CD1c-positive myeloid dendritic cell (primary cell): Measurements from ENCODE around the gene CUX1.

Experiments
- DNase-seq: peaks from one replicate; pipeline ENCODE4 v3.0.0-alpha.2; 2016; ENCODE audit errors: extremely low spot score

The CUX1 gene

DNA sequence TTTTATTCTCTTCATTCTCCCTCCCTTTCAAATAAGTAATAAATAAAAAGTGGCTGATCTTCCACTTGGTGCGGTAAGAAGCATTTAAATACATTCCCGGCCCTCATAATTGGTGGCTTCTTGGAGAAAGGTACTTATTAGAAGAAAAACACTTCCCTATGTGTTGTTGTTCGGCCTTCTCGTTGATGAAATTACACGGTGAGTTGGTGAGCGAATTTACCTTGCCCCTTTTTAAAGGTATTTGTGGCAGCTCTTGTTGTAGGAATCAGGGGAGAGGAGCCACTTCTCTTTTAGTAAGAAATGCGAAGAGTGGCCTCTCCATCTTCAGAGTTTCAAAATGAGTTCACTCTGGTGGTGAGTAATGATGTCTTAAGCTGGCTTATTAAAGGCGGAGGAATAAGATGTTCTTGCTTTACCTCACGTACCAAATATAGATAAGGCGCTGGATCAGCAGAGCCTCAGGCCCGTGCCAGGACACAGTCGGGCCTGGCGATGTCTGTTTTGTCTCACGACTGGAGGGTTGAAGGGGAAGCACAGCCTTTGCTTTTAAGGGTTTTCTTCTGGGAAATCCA, 135.9 kb downstream of the CUX1 start:
- DNase-seq: peak; percentile 85

DNA sequence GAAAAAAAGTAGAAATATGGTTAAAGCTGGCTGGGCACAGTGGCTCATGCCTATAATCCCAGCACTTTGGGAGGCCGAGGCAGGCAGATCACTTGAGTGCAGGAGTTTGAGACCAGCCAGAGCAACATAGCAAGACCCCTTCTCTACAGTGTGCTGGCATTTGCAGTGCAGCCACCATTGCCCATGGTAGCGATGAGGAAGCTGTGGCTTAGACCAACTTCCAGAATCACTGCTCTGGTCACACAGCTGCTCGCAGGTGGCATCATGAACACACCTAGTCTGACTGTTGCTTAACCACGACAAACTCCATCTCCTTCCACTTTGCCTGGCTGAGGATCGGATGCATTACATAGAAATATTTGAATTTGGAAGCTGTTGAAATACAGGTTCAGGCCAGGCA, 137.1 kb downstream of the CUX1 start:
- DNase-seq: peak; percentile 25

GRCh38 chr7:101956130-101956529, 138.7 kb downstream of the CUX1 start:
- DNase-seq: no peak

GRCh38 chr7:101957744-101958525, 140.5 kb downstream of the CUX1 start:
- no peak for DNase-seq

GRCh38 chr7:101959342-101959741, 141.9 kb downstream of the CUX1 start:
- no peak for DNase-seq

DNA sequence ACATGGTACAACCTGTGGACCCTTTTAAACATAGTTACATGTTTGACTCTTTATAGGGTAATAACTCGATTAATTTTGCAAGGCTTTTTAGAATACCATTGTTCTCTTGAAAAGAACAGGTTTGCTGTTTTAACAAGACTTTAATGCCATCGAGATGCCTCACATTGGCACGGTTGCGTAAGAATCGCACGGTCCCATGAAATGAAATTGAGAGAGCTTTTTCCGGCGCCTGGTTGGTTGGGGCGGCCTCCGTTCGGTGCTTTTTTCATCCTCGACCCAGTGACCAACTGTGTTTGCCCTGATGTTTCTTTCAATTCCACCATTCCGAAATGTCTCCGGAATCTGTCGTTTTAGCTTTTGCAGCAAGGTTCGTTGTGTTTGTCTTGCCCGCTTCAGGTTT, 142.4 kb downstream of the CUX1 start:
- DNase-seq: no peak

- no peak for DNase-seq
Observed at GRCh38 chr7:101960323-101960722, 142.9 kb downstream of the CUX1 start.

- no peak for DNase-seq
Observed at GRCh38 chr7:101960985-101961708, 143.7 kb downstream of the CUX1 start.

GRCh38 chr7:101961811-101962210, 144.4 kb downstream of the CUX1 start:
- DNase-seq: no peak

- DNase-seq: no peak
Observed at GRCh38 chr7:101963693-101964092, 146.3 kb downstream of the CUX1 start.

DNA sequence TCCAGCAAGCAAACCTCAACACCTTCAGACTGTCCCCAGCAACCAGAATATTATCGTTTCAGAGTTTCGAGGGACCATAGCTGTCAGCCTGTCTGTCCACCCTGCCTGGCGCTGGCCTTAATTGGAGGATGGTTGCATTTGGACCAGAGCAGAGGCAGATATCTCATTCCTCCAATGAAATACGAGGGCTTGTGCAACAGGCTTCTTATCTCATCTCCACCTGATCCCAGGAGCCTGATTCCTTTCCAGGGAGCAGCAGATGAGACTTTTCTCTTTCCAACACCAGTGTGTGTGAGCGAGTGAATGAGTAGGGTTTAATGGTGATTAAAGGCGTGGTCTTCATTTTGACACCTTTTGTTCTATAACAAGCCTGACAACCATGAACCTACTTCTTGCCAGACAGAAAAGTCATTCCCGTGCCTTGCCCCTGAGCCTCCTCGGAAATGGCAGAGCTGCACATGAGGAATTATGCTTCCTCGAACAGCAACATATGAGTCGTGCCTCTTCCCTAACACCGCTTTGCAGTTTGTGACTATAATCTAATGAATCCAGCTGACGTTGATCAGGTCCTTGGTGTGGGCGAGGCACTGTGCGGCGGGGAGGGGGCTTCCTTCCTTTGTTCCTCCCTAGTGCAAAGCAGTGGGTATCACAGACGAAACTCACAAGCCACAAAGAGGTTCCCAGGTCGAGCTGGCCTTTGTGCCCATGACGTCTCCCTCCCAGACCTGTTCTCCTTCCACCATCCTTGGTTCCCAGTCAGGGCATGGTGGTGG, 147.4 kb downstream of the CUX1 start:
- DNase-seq: no peak

DNA sequence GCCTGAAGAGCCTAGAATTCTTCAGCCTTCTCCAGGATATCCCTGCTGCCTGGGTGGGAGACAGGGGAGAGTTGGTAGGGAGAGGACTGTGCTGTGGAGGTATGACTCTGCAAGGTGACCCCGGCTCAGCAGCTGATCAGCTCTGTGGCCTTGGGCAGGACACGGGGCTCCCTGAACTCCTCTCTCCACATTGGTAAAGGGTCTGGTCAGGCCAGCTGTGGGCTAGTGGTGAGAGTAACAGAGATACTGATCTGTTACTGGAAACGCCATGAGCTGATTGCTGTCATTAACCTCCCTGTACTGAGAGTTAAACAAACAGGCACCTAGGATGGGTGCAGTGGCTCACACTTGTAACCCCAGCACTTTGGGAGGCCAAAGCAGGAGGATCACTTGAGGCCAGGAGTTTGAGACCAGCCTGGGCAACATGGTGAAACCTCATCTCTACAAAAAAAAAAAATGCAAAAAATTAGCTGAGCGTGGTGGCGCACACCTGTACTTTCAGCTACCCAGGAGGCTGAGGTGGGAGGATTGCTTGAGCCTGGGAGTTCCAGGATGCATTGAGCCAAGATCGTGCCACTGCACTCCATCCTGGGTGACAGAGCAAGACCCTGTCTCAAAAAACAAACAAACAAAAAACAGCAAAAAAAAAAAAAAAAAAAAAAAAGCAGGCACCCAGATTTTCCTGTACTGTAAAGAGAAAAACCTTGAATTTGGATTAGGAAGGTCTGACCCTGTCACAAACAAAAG, 151.5 kb downstream of the CUX1 start:
- no peak for DNase-seq

DNA sequence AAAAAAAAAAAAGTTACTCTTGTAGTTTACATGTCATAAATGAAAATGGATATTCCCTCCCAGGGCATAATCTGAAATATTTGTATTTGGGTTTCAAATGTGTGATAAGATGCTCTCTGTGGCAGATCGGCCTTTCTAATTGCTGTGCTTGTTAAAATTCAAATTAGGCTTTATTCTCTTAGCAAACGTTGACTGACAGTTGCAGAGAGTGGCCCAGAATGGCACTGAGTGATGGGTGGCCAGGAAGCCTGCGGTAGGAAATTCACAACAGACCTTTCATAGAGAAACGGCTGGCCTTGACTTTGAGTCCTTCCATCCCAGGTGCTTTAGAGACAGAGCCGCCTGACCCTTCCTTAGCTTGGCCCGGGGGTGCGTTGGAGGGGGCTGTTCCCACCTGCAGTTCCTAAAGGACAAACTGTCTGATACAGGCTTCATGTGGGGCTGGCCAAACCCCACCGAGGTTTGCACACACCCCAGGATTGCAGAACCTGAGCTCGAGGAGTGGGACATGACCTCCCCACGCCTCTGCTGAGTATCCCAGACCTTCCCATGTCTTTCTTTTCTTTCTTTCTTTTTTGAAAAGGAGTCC, 152.7 kb downstream of the CUX1 start:
- DNase-seq: no peak

DNA sequence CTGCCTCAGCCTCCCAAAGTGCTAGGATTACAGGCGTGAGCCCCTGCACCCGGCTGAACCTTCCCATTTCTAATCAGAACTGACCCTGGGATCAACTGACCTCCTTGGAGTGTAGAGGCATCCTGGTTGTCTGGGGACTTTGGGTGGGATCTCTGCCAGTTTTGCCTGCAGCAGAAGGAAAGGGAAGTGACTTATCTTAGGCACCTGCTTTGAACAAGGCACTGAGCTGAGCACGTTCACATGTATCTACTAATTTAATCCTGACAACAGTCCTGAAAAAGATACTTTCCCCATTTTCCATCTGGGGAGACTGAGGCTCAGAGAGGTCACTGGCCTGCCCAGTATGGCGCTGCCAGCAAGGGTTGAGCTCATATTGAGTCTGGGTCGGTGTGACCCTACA, 153.4 kb downstream of the CUX1 start:
- DNase-seq: no peak

- no peak for DNase-seq
Observed at GRCh38 chr7:101971457-101971856, 154.0 kb downstream of the CUX1 start.

DNA sequence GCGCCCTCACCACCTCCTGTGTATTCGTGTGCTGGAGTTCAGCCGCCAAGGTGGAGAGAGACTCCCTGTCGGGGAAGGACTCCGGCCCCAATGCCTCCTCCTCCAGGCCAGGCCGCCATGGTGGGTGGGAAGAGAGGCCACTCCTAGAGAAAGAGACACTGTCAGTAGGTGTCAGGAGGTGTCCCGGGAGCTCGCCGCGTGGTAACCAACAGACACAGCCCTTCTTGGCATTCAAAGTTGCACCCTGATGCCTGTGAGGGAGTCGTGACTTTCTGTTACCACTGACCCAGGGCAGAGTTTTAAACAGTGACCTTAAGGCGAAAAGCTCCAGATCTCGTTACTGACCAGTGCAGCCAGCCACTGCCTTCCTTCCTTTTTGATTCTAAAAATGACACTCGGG, 155.2 kb downstream of the CUX1 start:
- no peak for DNase-seq

DNA sequence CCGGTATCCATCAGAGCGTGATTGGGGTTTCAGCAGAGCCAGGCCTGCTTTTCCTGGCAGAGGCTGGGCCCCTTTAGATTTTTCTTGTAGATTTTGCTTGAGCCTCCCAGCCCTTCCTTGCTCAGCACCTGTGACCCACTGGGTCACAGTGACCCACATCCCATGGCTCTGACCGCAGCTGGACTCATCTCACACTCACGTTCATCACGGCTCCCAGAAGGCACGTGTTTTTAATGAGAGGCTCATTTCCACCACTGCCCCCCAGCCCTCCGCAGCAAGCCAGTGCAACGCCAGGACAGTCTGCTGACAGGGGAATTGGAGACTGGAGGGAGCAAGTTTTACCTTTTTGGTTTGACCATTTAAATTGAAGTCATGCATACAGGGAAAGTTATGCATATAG, 155.7 kb downstream of the CUX1 start:
- no peak for DNase-seq

GRCh38 chr7:101974393-101974792, 157.0 kb downstream of the CUX1 start:
- no peak for DNase-seq

DNA sequence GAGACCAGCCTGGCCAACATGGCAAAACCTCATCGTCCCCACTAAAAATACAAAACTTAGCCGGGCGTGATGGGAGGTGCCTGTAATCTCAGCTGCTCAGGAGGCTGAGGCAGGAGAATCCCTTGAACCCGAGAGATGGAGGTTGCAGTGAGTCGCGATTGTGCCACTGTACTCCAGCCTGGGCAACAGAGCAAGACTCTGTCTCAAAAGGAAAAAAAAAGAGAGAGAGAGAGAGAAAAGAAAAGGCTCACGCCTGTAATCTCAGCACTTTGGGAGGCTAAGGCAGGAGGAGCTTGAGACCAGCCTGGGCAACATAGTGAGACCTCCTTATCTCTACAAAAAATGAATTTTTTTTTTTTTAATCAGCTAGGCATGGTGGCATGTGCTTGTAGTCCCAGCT, 157.6 kb downstream of the CUX1 start:
- DNase-seq: no peak

- DNase-seq: no peak
Observed at GRCh38 chr7:101976411-101976810, 159.0 kb downstream of the CUX1 start.

GRCh38 chr7:101977249-101977648, 159.8 kb downstream of the CUX1 start:
- no peak for DNase-seq
